A549 treated with AZD9567 at 1 μM for 4 hours (cell line): ENCODE results near the gene CLIC6. TPM values are rescaled to one million over a fixed set of nuclear protein-coding genes. Genes with fewer than 3 reads are reported as not detected.

ENCODE experiments used
- total RNA-seq: library from RNA; stranded (reverse); fragments of 200-300 nt; extraction: Qiagen RNA extraction; gene quantifications from 5 replicates; pipeline ENCODE4 v1.2.3, GENCODE V29; 2022; ENCODE audit not compliant: insufficient read depth

CLIC6 gene
- total RNA-seq: 0.03 to 0.07 TPM (median 0.05 TPM) in 4 of 5 replicates, not detected in the other

GRCh38 chr21:34668803-34669148 is at the start of gene CLIC6:
CLIC6 (plus strand) TSS chr21:34668994; CDS start chr21:34669389, 395 bp downstream.

Other genes with a start within 250 kb of the CLIC6 start
- gene SMIM34, start 245.0 kb upstream of the CLIC6 start, total RNA-seq: not detected in 5 replicates
- 0.03 to 0.10 TPM in 2 of 5 replicates, not detected in the others for gene KCNE1, start 156.8 kb upstream of the CLIC6 start, total RNA-seq
- 10.5 to 12.1 TPM (median 11.2 TPM) in 5 replicates for gene RCAN1, start 53.9 kb upstream of the CLIC6 start, total RNA-seq